ENCODE results near the gene NELL2. TPM values are rescaled to one million over a fixed set of nuclear protein-coding genes. Genes with fewer than 3 reads are reported as not detected.
"Not testable (repeated sequence)": the region's sequence is repeated elsewhere in the genome, so short reads cannot be mapped to it uniquely, and the experiment has no call there.

NELL2 gene
- total RNA-seq, result 100 to 1,000 TPM in 1 of 2 experiments, 10 to 100 TPM in 1; 99.7 to 106 TPM

GRCh38 chr12:44875954-44876543 lies at the start of gene NELL2:
Gene NELL2 (minus strand): TSS chr12:44876315. CDS start chr12:44875869, 446 bp downstream.
- ATAC-seq (peak; percentile 83), DNase-seq (peak; percentile 81)
- peak within 1 kb of the TSS; percentile 96 for H3K27ac Mint-ChIP-seq
- ChIA-PET CTCF (interaction anchor here (0.7 to 8.6 kb wide), 21 partner anchors 10 to 124 kb away, joined by 3 to 172 read pairs (median 6); no protein-coding TSS in a partner anchor), POLR2A (interaction anchor here (0.6 to 3.4 kb wide), 20 partner anchors 8 to 124 kb away, joined by 3 to 31 read pairs (median 4); no protein-coding TSS in a partner anchor)
- intact Hi-C loops (cut with micrococcal nuclease), result loop anchor here (2.0 to 5.0 kb wide), 2 partner anchors 63 to 99 kb away; no protein-coding TSS in a partner anchor
- peaks cover 22% of the 10 kb centered on the region for H3K36me3 Mint-ChIP-seq (ENCODE audit: low read depth)
- no peaks in the 10 kb centered on the region for H3K27me3 Mint-ChIP-seq
- peak within 1 kb of the TSS; percentile 98 for H3K4me3 Mint-ChIP-seq
- H3K4me1 Mint-ChIP-seq (ENCODE audit: low read depth), result peaks cover 18% of the 10 kb centered on the region
- no peak for TF ChIP-seq CTCF (IDR thresholded peaks at IDR 0.05)
- H3K9me3 Mint-ChIP-seq, result peaks cover 12% of the 10 kb centered on the region

- Mint-ChIP-seq H3K9me3 (no peaks in the 10 kb centered on the region), H3K4me1 (ENCODE audit: low read depth) (no peaks in the 10 kb centered on the region), H3K36me3 (ENCODE audit: low read depth) (no peaks in the 10 kb centered on the region), H3K27me3 (peaks cover 1% of the 10 kb centered on the region), H3K27ac (no peak overlapping the region), H3K4me3 (no peak overlapping the region)
- TF ChIP-seq CTCF (IDR thresholded peaks at IDR 0.05), result no peak
- ATAC-seq, result no peak
- intact Hi-C loops (cut with micrococcal nuclease), result loop anchor here (10.0 kb wide), 1 partner anchor 907 kb away; no protein-coding TSS in a partner anchor
- POLR2A ChIA-PET, result no interaction called here
- DNase-seq, result no peak
- CTCF ChIA-PET, result interaction anchor here (1.1 to 2.2 kb wide), 3 partner anchors 10 to 109 kb away, joined by 3 to 11 read pairs (median 4); no protein-coding TSS in a partner anchor
Observed at GRCh38 chr12:44921736-44922135, 45.6 kb upstream of the NELL2 start.

- H3K9me3 Mint-ChIP-seq, result no peaks in the 10 kb centered on the region
- no peaks in the 10 kb centered on the region for H3K4me1 Mint-ChIP-seq (ENCODE audit: low read depth)
- no peak overlapping the region for H3K4me3 Mint-ChIP-seq
- ATAC-seq (no peak), DNase-seq (no peak)
- ChIA-PET CTCF (interaction anchor here (0.5 to 1.5 kb wide), 3 partner anchors 13 to 149 kb away, joined by 3 to 4 read pairs (median 4); no protein-coding TSS in a partner anchor), POLR2A (interaction anchor here (0.9 kb wide), 1 partner anchor 19 kb away, joined by 3 read pairs; no protein-coding TSS in a partner anchor)
- no peak for TF ChIP-seq CTCF (IDR thresholded peaks at IDR 0.05)
- peaks cover 1% of the 10 kb centered on the region for H3K27me3 Mint-ChIP-seq
- intact Hi-C loops (cut with micrococcal nuclease), result no loop called here
- H3K27ac Mint-ChIP-seq, result no peak overlapping the region
- H3K36me3 Mint-ChIP-seq (ENCODE audit: low read depth), result no peaks in the 10 kb centered on the region
Observed at GRCh38 chr12:44917141-44917540, 41.0 kb upstream of the NELL2 start.

- no peak for DNase-seq
- Mint-ChIP-seq H3K4me1 (ENCODE audit: low read depth) (no peaks in the 10 kb centered on the region), H3K36me3 (ENCODE audit: low read depth) (no peaks in the 10 kb centered on the region), H3K4me3 (no peak overlapping the region), H3K27me3 (peaks cover 1% of the 10 kb centered on the region), H3K9me3 (no peaks in the 10 kb centered on the region), H3K27ac (no peak overlapping the region)
- ChIA-PET CTCF (no interaction called here), POLR2A (no interaction called here)
- no peak for TF ChIP-seq CTCF (IDR thresholded peaks at IDR 0.05)
- intact Hi-C loops (cut with micrococcal nuclease), result no loop called here
- ATAC-seq, result no peak
Observed at GRCh38 chr12:44915958-44916357, 39.8 kb upstream of the NELL2 start.

GRCh38 chr12:44904321-44904720 lies 28.2 kb upstream of the NELL2 start:
- TF ChIP-seq CTCF (IDR thresholded peaks at IDR 0.05), result no peak
- Mint-ChIP-seq H3K36me3 (ENCODE audit: low read depth) (peaks cover 1% of the 10 kb centered on the region), H3K27me3 (no peaks in the 10 kb centered on the region), H3K9me3 (peaks cover 8% of the 10 kb centered on the region), H3K4me3 (no peak overlapping the region), H3K4me1 (ENCODE audit: low read depth) (no peaks in the 10 kb centered on the region), H3K27ac (no peak overlapping the region)
- DNase-seq (no peak), ATAC-seq (no peak)
- ChIA-PET POLR2A (no interaction called here), CTCF (no interaction called here)
- intact Hi-C loops (cut with micrococcal nuclease), result no loop called here

- H3K36me3 Mint-ChIP-seq (ENCODE audit: low read depth); CTCF ChIA-PET: not testable (repeated sequence)
Observed at GRCh38 chr12:44898108-44898507, 22.0 kb upstream of the NELL2 start.

More at GRCh38 chr12:44898108-44898507, 22.0 kb upstream of the NELL2 start:
- POLR2A ChIA-PET, result interaction anchor here (0.6 kb wide), 1 partner anchor 19 kb away, joined by 3 read pairs; no protein-coding TSS in a partner anchor
- H3K27me3 Mint-ChIP-seq; H3K27ac Mint-ChIP-seq; DNase-seq; ATAC-seq; intact Hi-C loops (cut with micrococcal nuclease); H3K4me1 Mint-ChIP-seq (ENCODE audit: low read depth); H3K4me3 Mint-ChIP-seq: not testable (repeated sequence)
- peaks cover 14% of the 10 kb centered on the region for H3K9me3 Mint-ChIP-seq

Data from activated CD8-positive, alpha-beta T cell treated with anti-CD3 and anti-CD28 coated beads for 36 hours (primary cell).